ENCODE measurements around the gene HES4. TPM values are rescaled to one million over a fixed set of nuclear protein-coding genes. Genes with fewer than 3 reads are reported as not detected.

HES4 gene
- total and polyA plus RNA-seq, 2 donors (not counting 3 experiments of a cell fraction or from before 2014, with no cell fraction given): 30.5 to 37.6 TPM

DNA sequence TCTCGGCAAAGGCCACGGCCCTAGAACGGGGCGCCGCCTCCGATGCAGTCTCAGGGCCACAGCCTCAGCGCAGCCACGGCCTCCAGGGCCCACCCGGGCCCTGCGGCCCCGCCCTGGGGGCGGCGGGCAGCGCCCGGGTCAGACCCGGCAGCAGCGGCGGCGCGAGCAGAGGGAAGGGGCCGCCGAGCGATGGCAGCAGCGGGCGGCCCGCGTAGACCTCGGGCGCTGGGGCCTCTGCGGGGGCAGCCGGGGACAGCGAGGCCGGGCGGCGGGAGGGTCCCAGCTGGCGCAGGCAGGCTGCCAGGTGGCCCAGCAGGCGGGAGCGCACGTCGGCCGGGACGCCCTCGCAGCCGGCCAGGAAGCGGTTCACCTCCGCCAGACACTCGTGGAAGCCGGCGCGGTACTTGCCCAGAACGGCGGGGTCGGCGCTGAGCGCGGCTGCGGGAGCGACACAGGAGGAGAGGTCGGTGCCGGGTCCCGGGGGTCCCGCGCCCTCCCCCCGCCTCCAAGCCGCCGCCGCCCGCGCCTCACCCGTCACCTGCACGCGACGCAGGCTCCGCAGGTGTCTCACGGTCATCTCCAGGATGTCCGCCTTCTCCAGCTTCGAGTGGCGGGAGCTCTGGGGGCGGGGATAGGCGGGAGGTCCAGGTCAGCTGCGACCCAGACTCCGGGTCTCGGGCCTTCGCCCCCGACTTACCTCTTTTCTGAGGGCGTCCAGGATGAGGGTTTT is 737 bp downstream of the HES4 start:
- no peaks in the 10 kb centered on the region for H4K20me1 ChIP-seq (replicated peaks; ENCODE audit: control insufficient read depth, extremely low read depth, insufficient read depth, low read length)
- CTCF ChIA-PET: interaction anchor here (0.8 to 4.3 kb wide), 2 partner anchors 15 to 19 kb away, joined by 6 to 22 read pairs; partner anchors contain the start of gene AGRN

DNA sequence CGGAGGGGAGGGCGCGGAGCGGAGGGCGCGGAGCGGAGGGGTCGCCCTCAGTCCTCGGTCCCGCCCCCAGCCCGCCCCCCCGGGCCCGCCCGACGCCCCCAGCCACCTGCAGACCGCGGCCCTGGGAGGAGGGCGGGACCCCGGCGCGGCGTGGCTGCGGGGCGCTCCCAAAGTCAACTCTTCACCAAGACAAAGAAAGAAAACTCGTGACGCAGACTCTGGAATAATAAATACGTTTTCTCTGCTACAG is 1.2 kb downstream of the HES4 start:
- intact Hi-C loops (cut with micrococcal nuclease): no loop called here
- H4K20me1 ChIP-seq (replicated peaks; ENCODE audit: control insufficient read depth, extremely low read depth, insufficient read depth, low read length): no peaks in the 10 kb centered on the region
- H3K4me3 ChIP-seq (replicated peaks in 1 of 3; ENCODE audit: insufficient read depth in 1 of 3, low read depth in 1 of 3, low read length in 3 of 3): peak overlapping the region in 2 of 3 experiments; percentile 51 to 55
- no peak overlapping the region for H3K27ac ChIP-seq (ENCODE audit: insufficient read depth, low read depth, low read length)
- CTCF ChIA-PET: no interaction called here
- H3K27me3 ChIP-seq (ENCODE audit: control insufficient read depth in 2 of 2, insufficient read depth in 2 of 2, low read length in 2 of 2): peaks cover 0 to 19% of the 10 kb centered on the region in 2 experiments
- no peaks in the 10 kb centered on the region for H3K9me3 ChIP-seq (replicated peaks; ENCODE audit: control insufficient read depth, insufficient read depth, low read length)
- H3K36me3 ChIP-seq (ENCODE audit: control insufficient read depth in 2 of 2, extremely low read depth in 1 of 2, insufficient read depth in 2 of 2, low read length in 2 of 2): no peaks in the 10 kb centered on the region
- POLR2A ChIA-PET: no interaction called here
- BruUV-seq (replicated peaks): no TSS peak
- peaks cover 9% of the 10 kb centered on the region for H3K4me1 ChIP-seq (ENCODE audit: control insufficient read depth, extremely low read depth, insufficient read depth, low read length)
- peak overlapping the region; percentile 91 for H3K9ac ChIP-seq (replicated peaks; ENCODE audit: extremely low read depth, insufficient read depth, low read length)
- FAIRE-seq (no peak), DNase-seq (ENCODE audit: low read depth, low spot score) (no peak)
- H3K9me1 ChIP-seq (replicated peaks; ENCODE audit: control insufficient read depth, extremely low read depth, insufficient read depth, low read length): no peaks in the 10 kb centered on the region
- dilution Hi-C loops (cut with MboI; ENCODE audit: extremely low pct_ligation_motif_present, low sequenced_read_pairs): no loop called here
- H3K79me2 ChIP-seq (ENCODE audit: control insufficient read depth, insufficient read depth, low read length): no peaks in the 10 kb centered on the region
- no peak overlapping the region for H2AFZ ChIP-seq (ENCODE audit: low read depth, low read length)
- no peak for TF ChIP-seq MYC (IDR thresholded peaks at IDR 0.05; ENCODE audit: low read depth, low read length)
- no peak for TF ChIP-seq POLR2AphosphoS5 (IDR thresholded peaks at IDR 0.05; ENCODE audit: insufficient read depth, low read depth, low read length)
- no peak for TF ChIP-seq FOS (IDR thresholded peaks at IDR 0.05; ENCODE audit: borderline replicate concordance, insufficient read depth, low read length)
- TF ChIP-seq GATA2 (IDR thresholded peaks at IDR 0.05; ENCODE audit: insufficient read depth, insufficient read length, low read depth, low read length): no peak
- no peak for TF ChIP-seq POLR2A (IDR thresholded peaks at IDR 0.05; ENCODE audit: low read depth, low read length)
- TF ChIP-seq, protein P1, sequence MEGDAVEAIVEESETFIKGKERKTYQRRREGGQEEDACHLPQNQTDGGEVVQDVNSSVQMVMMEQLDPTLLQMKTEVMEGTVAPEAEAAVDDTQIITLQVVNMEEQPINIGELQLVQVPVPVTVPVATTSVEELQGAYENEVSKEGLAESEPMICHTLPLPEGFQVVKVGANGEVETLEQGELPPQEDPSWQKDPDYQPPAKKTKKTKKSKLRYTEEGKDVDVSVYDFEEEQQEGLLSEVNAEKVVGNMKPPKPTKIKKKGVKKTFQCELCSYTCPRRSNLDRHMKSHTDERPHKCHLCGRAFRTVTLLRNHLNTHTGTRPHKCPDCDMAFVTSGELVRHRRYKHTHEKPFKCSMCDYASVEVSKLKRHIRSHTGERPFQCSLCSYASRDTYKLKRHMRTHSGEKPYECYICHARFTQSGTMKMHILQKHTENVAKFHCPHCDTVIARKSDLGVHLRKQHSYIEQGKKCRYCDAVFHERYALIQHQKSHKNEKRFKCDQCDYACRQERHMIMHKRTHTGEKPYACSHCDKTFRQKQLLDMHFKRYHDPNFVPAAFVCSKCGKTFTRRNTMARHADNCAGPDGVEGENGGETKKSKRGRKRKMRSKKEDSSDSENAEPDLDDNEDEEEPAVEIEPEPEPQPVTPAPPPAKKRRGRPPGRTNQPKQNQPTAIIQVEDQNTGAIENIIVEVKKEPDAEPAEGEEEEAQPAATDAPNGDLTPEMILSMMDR (IDR thresholded peaks at IDR 0.05; ENCODE audit: extremely low read depth in 1 of 2, insufficient read depth in 1 of 2, low read depth in 1 of 2, low read length in 2 of 2): no peak
- no peak for TF ChIP-seq EZH2 (IDR thresholded peaks at IDR 0.05; ENCODE audit: borderline replicate concordance, low read depth, low read length, severe bottlenecking)
- no peak for TF ChIP-seq JUN (IDR thresholded peaks at IDR 0.05; ENCODE audit: borderline replicate concordance, insufficient read depth, insufficient read length, low read depth)
- no peak for TF ChIP-seq MAX (IDR thresholded peaks at IDR 0.05; ENCODE audit: insufficient read depth, insufficient read length)
- peak overlapping the region; percentile 43 for H3K4me2 ChIP-seq (ENCODE audit: insufficient read depth, low read length)

More for the DNA sequence above, 737 bp downstream of the HES4 start:
- Histone ChIP-seq H3K27me3 (ENCODE audit: control insufficient read depth in 2 of 2, insufficient read depth in 2 of 2, low read length in 2 of 2) (peaks cover 0 to 19% of the 10 kb centered on the region in 2 experiments), H3K4me2 (ENCODE audit: insufficient read depth, low read length) (peak overlapping the region; percentile 72), H3K36me3 (ENCODE audit: control insufficient read depth in 2 of 2, extremely low read depth in 1 of 2, insufficient read depth in 2 of 2, low read length in 2 of 2) (no peaks in the 10 kb centered on the region), H2AFZ (ENCODE audit: low read depth, low read length) (peak overlapping the region; percentile 50), H3K79me2 (ENCODE audit: control insufficient read depth, insufficient read depth, low read length) (no peaks in the 10 kb centered on the region), H3K9ac (replicated peaks; ENCODE audit: extremely low read depth, insufficient read depth, low read length) (peak overlapping the region; percentile 91), H3K4me1 (ENCODE audit: control insufficient read depth, extremely low read depth, insufficient read depth, low read length) (peaks cover 9% of the 10 kb centered on the region), H3K9me1 (replicated peaks; ENCODE audit: control insufficient read depth, extremely low read depth, insufficient read depth, low read length) (no peaks in the 10 kb centered on the region), H3K4me3 (replicated peaks in 1 of 3; ENCODE audit: insufficient read depth in 1 of 3, low read depth in 1 of 3, low read length in 3 of 3) (peak overlapping the region; percentile 11 to 55 (median 51)), H3K9me3 (replicated peaks; ENCODE audit: control insufficient read depth, insufficient read depth, low read length) (no peaks in the 10 kb centered on the region), H3K27ac (ENCODE audit: insufficient read depth, low read depth, low read length) (no peak overlapping the region)
- FAIRE-seq (peak; percentile 15), DNase-seq (ENCODE audit: low read depth, low spot score) (no peak)
- POLR2A ChIA-PET: no interaction called here
- dilution Hi-C loops (cut with MboI; ENCODE audit: extremely low pct_ligation_motif_present, low sequenced_read_pairs) (no loop called here), intact Hi-C loops (cut with micrococcal nuclease) (no loop called here)
- TF ChIP-seq EZH2 (IDR thresholded peaks at IDR 0.05; ENCODE audit: borderline replicate concordance, low read depth, low read length, severe bottlenecking) (peak; percentile 79), FOS (IDR thresholded peaks at IDR 0.05; ENCODE audit: borderline replicate concordance, insufficient read depth, low read length) (no peak)
- TSS peak; percentile 32 for BruUV-seq (replicated peaks)
